HG02973 (cell line): ENCODE measurements around the gene FYN.
A peak's percentile ranks its signal among the peaks of the same experiment; 100 is the strongest.

Experiments
- ATAC-seq: cut with Tn5 transposase; IDR thresholded peaks from one replicate; pipeline ENCODE4 v1.9.1; 2021; ENCODE audit warnings: moderate library complexity; ENCODE audit not compliant: unreplicated experiment

FYN gene

GRCh38 chr6:111854683-111855082, 18.6 kb downstream of the FYN start:
- ATAC-seq: no peak

GRCh38 chr6:111852725-111853124, 20.5 kb downstream of the FYN start:
- no peak for ATAC-seq

GRCh38 chr6:111850295-111850937, 22.8 kb downstream of the FYN start:
- ATAC-seq: peak; percentile 36

GRCh38 chr6:111849298-111849697, 24.0 kb downstream of the FYN start:
- no peak for ATAC-seq

- no peak for ATAC-seq
Measured at GRCh38 chr6:111848262-111848812, 24.9 kb downstream of the FYN start.

DNA sequence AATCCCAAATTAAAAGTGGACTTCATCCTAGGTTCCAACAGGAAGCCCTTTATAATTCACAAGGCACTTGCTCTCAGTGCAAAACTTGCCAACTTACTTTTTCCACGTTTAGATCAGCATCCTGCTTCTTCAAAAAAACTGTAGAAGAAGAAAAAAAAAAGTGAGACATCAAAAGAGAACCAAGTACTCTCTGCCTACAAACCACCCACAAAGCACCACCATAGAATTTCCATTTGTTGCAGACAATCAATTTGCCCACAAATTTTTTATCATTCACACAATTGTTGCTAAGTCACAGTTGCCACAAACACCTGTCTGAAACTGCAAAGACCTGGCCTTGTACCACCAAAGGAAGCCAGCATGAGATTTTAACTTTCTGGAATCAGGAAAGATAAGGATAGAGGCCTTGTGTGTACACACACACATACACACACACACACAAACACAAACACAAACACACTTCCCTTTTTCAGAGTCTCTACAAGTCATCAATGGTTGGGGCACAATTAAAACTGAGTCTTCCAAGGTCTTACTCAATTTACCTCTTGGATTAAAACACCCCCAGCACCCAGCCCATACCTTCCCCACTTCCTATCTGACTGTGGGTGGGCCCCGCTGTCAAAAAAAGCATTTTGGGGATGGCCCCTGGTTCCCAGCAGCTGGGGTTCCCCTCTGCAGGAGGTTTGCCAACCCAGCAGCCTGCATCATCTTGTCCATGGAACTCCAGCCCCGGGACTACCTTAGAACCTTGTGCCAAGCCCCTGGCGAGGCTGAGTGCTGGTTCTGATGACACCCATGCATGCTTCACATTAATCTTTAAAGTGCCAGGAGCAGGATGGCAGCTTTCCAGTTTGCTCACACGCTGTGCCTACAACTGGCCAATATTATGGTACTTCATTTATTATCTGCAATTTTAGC, 26.5 kb downstream of the FYN start:
- no peak for ATAC-seq

- no peak for ATAC-seq
Measured at GRCh38 chr6:111846066-111846465, 27.2 kb downstream of the FYN start.

DNA sequence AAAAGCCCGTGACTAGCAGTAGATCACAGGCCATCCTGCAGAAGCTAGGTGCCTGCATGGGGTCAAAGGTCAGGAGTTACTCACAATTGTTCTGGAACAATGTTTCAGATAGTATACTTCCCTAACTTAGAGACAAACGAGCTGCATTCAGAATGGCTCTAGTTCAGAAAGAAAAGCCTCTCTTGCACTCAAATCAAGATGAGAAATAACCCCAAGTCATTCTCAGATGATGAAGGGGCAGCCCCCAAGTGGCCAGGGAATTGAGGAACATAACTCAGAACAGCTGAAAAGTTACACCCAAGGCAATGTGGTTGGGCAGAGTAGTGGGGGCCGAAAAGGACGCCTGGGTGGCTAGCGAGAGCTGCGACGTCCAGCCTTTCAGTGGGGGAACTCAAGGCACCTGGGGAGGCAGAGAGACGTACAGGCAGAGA, 27.8 kb downstream of the FYN start:
- peak; percentile 65 for ATAC-seq

DNA sequence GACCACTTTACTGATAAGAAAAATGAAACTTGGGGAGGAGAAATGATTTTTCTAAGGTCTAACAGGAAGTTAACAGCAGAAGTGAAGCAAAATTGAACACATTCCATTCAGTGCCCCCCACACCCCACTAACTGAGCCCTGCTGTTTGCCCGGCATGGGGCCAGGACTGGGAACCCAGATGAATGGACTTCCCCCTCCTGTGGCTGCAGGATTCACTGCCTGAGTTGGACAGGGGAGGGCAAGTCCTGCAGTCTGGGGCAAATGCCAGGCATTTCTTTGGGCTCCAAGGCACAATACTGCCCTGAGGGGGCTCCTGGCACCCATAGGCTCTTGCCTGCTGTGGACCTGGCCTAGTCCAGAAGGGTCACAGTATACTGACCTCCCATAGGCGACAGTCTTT, 28.3 kb downstream of the FYN start:
- no peak for ATAC-seq

DNA sequence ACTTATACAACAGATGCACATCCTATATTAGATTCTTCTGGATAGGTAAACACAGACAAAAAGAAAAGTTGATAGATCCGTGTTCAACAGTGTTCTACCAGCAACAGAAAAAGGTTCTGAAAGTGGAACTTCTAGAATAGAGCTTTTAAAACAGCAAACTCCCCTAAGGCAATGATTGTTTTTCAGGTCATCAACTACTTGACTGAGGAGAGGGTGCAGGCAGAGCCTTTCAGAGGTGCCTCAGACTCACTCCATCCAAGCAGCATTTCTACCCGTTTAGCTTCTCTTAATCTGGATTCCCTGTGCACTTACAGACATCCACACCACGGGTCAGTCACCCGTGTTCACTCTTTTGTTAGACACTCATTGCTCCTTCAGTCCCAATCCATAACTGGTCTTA, 28.9 kb downstream of the FYN start:
- ATAC-seq: peak; percentile 37

DNA sequence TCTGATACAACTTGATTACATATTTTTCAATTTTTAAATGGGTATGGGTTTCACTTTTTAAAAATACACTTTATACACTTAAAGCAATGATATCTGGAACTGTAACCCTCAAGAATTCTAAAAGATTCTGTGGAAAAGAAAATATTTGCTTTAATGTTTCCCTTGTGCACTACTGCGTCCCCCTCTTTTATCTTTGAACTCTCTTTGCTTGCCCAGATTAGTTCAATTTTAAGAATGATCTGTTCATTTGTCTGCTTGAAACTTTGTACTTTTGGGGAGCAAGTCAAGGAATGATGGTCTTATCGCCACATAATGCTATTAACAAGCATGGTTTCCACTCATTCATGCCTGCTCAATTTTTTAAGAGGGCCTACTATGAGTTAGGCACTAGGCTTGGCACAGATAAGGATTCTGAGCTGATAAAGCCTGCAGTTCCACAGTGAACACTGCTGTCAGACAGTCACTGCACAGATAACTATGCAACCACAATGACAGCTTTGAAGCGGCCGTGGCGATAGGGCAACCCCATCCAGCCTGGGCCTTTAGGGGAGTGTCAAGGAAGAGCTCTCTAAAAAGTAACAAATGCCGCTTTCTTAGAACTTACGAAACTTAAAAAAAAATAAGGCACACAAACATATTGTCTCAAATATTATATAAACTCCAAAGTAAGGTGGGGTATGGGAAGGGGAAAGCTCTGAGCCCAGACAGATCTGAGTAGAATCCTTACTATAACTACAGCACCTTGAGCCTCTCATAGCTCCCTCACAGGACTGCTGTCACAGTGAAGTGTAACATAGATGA, 29.7 kb downstream of the FYN start:
- no peak for ATAC-seq

DNA sequence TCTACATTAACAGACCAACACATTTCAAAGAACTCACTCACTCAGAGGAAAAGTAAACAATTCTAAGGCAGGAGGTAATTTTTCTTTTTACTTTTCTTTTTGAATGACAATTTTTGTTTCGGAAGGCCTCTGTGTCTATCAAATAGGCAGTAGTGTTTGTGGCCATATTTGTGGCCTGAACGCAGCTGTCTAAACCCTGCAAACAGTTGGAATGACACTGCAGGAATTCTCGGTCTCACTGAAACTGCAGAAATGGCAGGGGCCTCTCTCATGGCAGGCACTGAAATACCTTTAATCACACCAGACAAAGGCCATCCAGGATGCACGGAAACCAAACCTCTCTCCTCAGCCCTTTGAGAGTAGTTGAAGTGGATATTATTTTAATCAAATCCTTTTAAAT, 30.4 kb downstream of the FYN start:
- ATAC-seq: no peak

GRCh38 chr6:111842271-111842822, 30.9 kb downstream of the FYN start:
- ATAC-seq: no peak

GRCh38 chr6:111841822-111842221, 31.4 kb downstream of the FYN start:
- no peak for ATAC-seq

DNA sequence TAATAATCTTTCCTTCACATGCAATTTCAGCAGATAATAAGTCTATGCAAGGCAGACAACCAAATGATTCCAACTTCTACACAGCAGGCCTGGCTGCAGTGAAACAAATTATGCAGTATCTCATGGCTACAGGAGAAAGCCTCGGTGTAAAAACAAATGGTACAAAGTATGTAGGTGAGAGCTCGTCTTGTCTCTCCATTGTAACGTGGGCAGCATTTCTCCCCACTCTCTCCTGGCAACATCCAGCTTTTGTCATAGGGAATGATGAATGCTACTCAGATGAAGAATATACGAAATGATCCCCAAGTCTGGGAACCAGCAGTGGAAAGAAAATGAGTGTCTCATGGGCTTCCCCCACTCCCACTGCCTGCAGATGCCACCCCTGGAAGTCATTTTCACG, 32.4 kb downstream of the FYN start:
- no peak for ATAC-seq

- peak; percentile 39 for ATAC-seq
Measured at GRCh38 chr6:111838749-111839484, 34.3 kb downstream of the FYN start.

DNA sequence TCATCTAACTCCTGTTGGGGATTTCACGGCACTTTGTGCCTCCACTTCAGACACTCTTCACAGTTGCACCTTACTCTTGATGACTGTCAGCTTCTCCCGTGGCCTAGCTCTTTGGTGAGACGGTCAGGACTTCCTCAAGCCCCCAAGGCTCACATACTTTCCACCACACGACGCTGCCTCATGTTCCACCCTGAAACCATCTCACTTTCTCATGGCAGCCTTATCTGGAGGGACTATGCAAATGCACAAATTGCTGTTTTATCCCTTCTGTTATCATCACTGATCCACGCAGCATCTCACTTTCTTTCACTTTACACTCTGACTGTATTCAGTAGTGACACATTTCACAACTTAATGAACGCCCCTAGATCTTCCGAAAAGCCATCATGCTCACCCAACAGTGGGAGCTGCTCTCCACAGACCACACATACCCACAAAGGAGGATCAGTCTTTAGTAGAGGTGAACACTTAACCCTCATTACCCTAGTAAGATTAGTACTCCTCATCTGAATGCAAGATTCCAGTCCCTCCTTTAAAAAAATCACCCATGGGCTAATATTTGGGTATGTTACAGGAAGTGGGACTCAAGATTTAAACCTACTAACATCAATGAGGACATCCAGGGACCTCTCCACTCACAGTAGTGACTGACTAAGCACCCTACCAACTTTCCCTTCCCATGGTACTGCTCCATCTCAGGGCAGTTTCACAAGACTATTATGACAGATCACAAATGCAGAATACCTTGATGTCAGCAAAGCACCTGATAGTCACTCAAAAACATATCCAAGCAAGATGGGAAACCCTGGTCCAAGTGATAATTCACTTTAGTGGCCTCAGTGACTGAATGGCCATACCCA, 35.4 kb downstream of the FYN start:
- peak; percentile 77 for ATAC-seq

DNA sequence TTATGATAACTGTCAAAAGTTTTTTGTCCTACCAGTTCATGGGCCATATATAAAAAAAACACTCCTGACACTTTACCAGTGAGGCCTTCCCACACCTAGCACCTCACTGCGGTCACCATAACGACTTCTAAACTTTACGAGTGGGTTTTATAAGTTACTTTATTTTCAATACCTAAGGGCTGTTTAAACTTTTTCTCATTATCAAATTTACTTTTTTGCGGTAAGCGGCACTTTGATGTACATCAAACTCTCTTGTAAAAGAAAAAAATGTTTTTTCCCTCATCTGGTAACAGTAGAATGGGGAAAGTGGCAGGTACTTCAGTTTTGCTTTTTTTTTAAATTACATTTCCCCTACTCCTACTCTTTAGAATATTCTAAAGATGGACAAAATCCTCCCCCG, 36.2 kb downstream of the FYN start:
- no peak for ATAC-seq

- ATAC-seq: no peak
Measured at GRCh38 chr6:111835807-111836206, 37.4 kb downstream of the FYN start.
